ENCODE results near the gene ASL. TPM values are rescaled to one million over a fixed set of nuclear protein-coding genes. Genes with fewer than 3 reads are reported as not detected.
"Not testable (repeated sequence)": the region's sequence is repeated elsewhere in the genome, so short reads cannot be mapped to it uniquely, and the experiment has no call there.

ASL gene
- total and polyA plus RNA-seq, 7 donors = 15.6 to 120 (median 30.7) TPM

DNA sequence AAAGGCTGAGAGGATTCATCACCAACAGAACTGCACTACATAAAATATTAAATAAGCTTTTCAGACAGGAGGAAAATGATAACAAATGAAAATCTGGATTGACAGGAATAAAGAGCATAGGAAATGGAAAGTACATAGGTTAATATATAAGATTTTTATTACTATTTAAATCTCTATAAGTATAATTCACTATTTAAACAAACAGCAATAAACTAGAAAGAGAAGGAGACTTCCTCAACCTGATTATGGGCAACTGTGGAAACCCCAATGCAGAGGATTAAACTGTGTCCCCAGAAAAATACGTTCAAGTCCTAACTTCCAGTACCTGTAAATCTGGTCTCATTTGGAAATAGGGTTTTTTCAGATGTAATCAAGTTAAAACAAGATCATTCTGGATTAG, 14.8 kb upstream of the ASL start:
- WGBS, 2 donors = 23 to 73% methylated on average over 1 of the region's 1 CpG

GRCh38 chr7:66069732-66070131, 5.9 kb upstream of the ASL start:
- Histone ChIP-seq H3K9me3 (no peaks in the 10 kb centered on the region), H3K27ac (no peak overlapping the region), H3K4me1 (no peaks in the 10 kb centered on the region), H3K36me3 (no peaks in the 10 kb centered on the region), H3K27me3 (no peaks in the 10 kb centered on the region), H3K4me3 (no peak overlapping the region)
- intact Hi-C loops (cut with DNase I) = no loop called here
- WGBS, 2 donors = 92 to 96% methylated on average over 4 of the region's 4 CpGs
- TF ChIP-seq POLR2A (IDR thresholded peaks at IDR 0.05) (no peak), EP300 (IDR thresholded peaks at IDR 0.05) (no peak), POLR2AphosphoS5 (IDR thresholded peaks at IDR 0.05) (no peak), CTCF (IDR thresholded peaks at IDR 0.05) (no peak)
- no peak for DNase-seq

More for the DNA sequence above, 14.8 kb upstream of the ASL start:
- H3K4me3 ChIP-seq = no peak overlapping the region
- H3K36me3 ChIP-seq = no peaks in the 10 kb centered on the region
- H3K27me3 ChIP-seq = no peaks in the 10 kb centered on the region
- intact Hi-C loops (cut with DNase I) = no loop called here
- H3K4me1 ChIP-seq = no peaks in the 10 kb centered on the region
- no peak for DNase-seq
- H3K27ac ChIP-seq = no peak overlapping the region
- no peaks in the 10 kb centered on the region for H3K9me3 ChIP-seq
- TF ChIP-seq POLR2AphosphoS5 (IDR thresholded peaks at IDR 0.05) (no peak), CTCF (IDR thresholded peaks at IDR 0.05) (no peak), POLR2A (IDR thresholded peaks at IDR 0.05) (no peak), EP300 (IDR thresholded peaks at IDR 0.05) (no peak)

DNA sequence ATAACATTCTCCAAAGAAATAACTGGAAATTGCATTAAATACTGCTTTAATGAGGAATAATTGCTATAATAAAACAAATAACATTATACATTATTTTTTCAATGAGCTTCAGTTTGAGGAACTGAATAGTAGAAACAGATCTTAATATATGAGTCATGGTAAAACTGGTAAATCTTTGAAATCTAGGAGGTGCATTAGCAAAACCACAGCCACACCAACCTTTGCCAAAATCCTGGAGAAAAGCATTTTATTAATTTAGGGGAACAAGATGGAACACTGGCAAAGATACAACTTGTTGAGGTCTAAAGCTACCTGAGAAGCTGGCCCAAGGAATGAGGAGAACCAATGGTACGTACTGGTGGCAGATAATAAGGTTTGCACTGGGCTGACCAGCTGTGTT, 5.4 kb upstream of the ASL start:
- H3K27me3 ChIP-seq = no peaks in the 10 kb centered on the region
- no peak overlapping the region for H3K4me3 ChIP-seq
- H3K36me3 ChIP-seq = no peaks in the 10 kb centered on the region
- intact Hi-C loops (cut with DNase I) = no loop called here
- H3K27ac ChIP-seq = no peak overlapping the region
- no peaks in the 10 kb centered on the region for H3K9me3 ChIP-seq
- no peak for DNase-seq
- WGBS, 2 donors = 85 to 91% methylated on average over 1 of the region's 1 CpG
- H3K4me1 ChIP-seq = peaks cover 0 to 2% (median 0%) of the 10 kb centered on the region in 4 donors
- no peak for TF ChIP-seq EP300 (IDR thresholded peaks at IDR 0.05)
- TF ChIP-seq CTCF (IDR thresholded peaks at IDR 0.05) = no peak
- no peak for TF ChIP-seq POLR2AphosphoS5 (IDR thresholded peaks at IDR 0.05)

DNA sequence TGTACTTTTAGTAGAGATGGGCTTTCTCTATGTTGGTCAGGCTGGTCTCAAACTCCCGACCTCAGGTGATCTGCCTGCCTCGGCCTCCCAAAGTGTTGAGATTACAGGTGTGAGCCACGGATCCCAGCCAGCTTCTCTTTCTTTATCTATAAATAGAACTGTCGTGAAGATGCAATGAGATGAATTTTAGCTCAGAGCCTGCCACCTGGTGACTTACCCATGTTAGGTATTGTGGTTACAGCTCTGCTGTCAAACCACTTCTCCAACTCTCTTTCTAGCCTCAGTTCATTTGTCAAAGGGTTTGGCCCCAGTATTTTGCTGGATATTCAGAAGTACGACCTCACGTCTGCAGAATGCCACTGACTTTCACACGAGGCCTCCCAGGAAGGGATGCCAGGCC, 3.4 kb upstream of the ASL start:
- intact Hi-C loops (cut with DNase I); DNase-seq; H3K27me3 ChIP-seq; H3K4me3 ChIP-seq; H3K9me3 ChIP-seq; H3K36me3 ChIP-seq; H3K27ac ChIP-seq: not testable (repeated sequence)
- 69 to 71% methylated on average over 7 of the region's 7 CpGs for WGBS, 2 donors
- H3K4me1 ChIP-seq = peaks cover 0 to 19% (median 11%) of the 10 kb centered on the region in 4 donors

GRCh38 chr7:66076462-66077329, 1.1 kb downstream of the ASL start:
- 44 to 62% methylated on average over 11 of the region's 11 CpGs for WGBS, 2 donors
- intact Hi-C loops (cut with DNase I) = no loop called here
- Histone ChIP-seq H3K27me3 (no peaks in the 10 kb centered on the region), H3K36me3 (peaks cover 0 to 4% (median 0%) of the 10 kb centered on the region in 4 donors), H3K4me3 (peak overlapping the region; percentile 62 to 87 (median 66)), H3K4me1 (peaks cover 0 to 23% (median 14%) of the 10 kb centered on the region in 4 donors), H3K27ac (peak overlapping the region in 1 of 4 donors; percentile 64), H3K9me3 (no peaks in the 10 kb centered on the region)
- DNase-seq = no peak
- TF ChIP-seq POLR2A (IDR thresholded peaks at IDR 0.05) (no peak), POLR2AphosphoS5 (IDR thresholded peaks at IDR 0.05) (no peak), EP300 (IDR thresholded peaks at IDR 0.05) (no peak), CTCF (IDR thresholded peaks at IDR 0.05) (no peak)

Data from sigmoid colon (tissue), 7 donors.